ENCODE data around the gene SCYGR4. TPM values are rescaled to one million over a fixed set of nuclear protein-coding genes. Genes with fewer than 3 reads are reported as not detected.

SCYGR4 gene
- total and polyA plus RNA-seq, 4 donors: 0.51 to 0.57 TPM; not detected in 2

GRCh38 chr2:227626580-227627151 lies 9.4 kb downstream of the SCYGR4 start:
- DNase-seq (ENCODE audit: low read depth in 4 of 6, low spot score in 6 of 6): no peak
- Histone ChIP-seq H3K36me3 (ENCODE audit: control insufficient read depth, insufficient read depth, low read length) (no peaks in the 10 kb centered on the region), H3K4me1 (ENCODE audit: control insufficient read depth, insufficient read depth, low read length) (no peaks in the 10 kb centered on the region), H3K27ac (ENCODE audit: low read depth, low read length) (no peak overlapping the region), H3K9me3 (ENCODE audit: control insufficient read depth, insufficient read depth, low read length) (no peaks in the 10 kb centered on the region), H3K27me3 (ENCODE audit: control insufficient read depth, insufficient read depth, low read length) (no peaks in the 10 kb centered on the region), H3K4me3 (ENCODE audit: low read depth, low read length) (no peak overlapping the region)
- 58% methylated on average over 2 of the region's 10 CpGs for WGBS (ENCODE audit: insufficient coverage)

DNA sequence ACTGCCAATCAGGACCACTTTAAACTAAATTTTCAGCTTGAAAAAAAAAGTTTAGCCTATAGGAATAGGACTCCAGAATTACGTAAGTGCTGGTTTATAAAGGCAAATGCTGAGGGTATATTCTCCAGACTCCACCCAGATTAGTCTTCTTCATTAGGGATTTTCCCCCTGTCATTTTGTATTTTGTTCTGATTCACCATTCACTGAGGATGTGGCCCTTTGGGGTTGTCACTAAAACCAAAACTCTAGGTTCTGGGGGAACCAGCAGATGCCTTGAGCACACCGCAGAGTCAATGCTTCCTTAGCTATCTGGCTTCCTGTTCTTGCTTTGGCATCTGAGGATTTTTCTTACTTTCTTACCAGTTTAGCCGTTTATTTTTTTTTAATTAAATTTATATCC lies 10.5 kb downstream of the SCYGR4 start:
- no peaks in the 10 kb centered on the region for H3K9me3 ChIP-seq (ENCODE audit: control insufficient read depth, insufficient read depth, low read length)
- 100% methylated on average over 1 of the region's 3 CpGs for WGBS (ENCODE audit: insufficient coverage)

GRCh38 chr2:227629435-227629834 lies 12.1 kb downstream of the SCYGR4 start:
- Histone ChIP-seq H3K9me3 (ENCODE audit: control insufficient read depth, insufficient read depth, low read length) (no peaks in the 10 kb centered on the region), H3K4me3 (ENCODE audit: low read depth, low read length) (no peak overlapping the region), H3K36me3 (ENCODE audit: control insufficient read depth, insufficient read depth, low read length) (no peaks in the 10 kb centered on the region), H3K27ac (ENCODE audit: low read depth, low read length) (no peak overlapping the region), H3K4me1 (ENCODE audit: control insufficient read depth, insufficient read depth, low read length) (no peaks in the 10 kb centered on the region), H3K27me3 (ENCODE audit: control insufficient read depth, insufficient read depth, low read length) (no peaks in the 10 kb centered on the region)
- WGBS (ENCODE audit: insufficient coverage): 69% methylated on average over 4 of the region's 7 CpGs
- no peak for DNase-seq (ENCODE audit: low read depth in 4 of 6, low spot score in 6 of 6)

More for the DNA sequence above, 10.5 kb downstream of the SCYGR4 start:
- H3K27ac ChIP-seq (ENCODE audit: low read depth, low read length): no peak overlapping the region
- DNase-seq (ENCODE audit: low read depth in 4 of 6, low spot score in 6 of 6): no peak
- H3K27me3 ChIP-seq (ENCODE audit: control insufficient read depth, insufficient read depth, low read length): no peaks in the 10 kb centered on the region
- no peaks in the 10 kb centered on the region for H3K4me1 ChIP-seq (ENCODE audit: control insufficient read depth, insufficient read depth, low read length)
- H3K36me3 ChIP-seq (ENCODE audit: control insufficient read depth, insufficient read depth, low read length): no peaks in the 10 kb centered on the region
- H3K4me3 ChIP-seq (ENCODE audit: low read depth, low read length): no peak overlapping the region

DNA sequence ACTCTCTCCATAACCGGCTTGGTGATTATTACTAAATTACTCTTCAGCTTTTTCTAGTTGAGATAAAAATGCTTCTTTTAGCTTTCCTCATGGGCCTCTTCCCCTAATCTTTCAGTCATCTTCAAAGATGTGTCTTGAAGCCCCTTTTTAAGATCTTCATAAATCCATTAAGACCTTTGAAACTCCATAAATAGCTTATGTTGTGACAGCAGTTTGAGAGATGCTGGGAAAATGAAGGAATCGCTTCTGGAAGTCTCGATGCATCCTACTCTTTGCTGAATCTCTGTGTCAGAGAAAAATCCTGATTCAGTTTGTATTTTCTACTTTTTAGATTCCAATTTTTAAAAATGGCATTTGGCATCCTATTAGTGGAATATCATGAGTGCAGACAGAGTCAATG lies 13.0 kb downstream of the SCYGR4 start:
- Histone ChIP-seq H3K27ac (ENCODE audit: low read depth, low read length) (no peak overlapping the region), H3K4me3 (ENCODE audit: low read depth, low read length) (no peak overlapping the region), H3K9me3 (ENCODE audit: control insufficient read depth, insufficient read depth, low read length) (no peaks in the 10 kb centered on the region), H3K36me3 (ENCODE audit: control insufficient read depth, insufficient read depth, low read length) (no peaks in the 10 kb centered on the region), H3K4me1 (ENCODE audit: control insufficient read depth, insufficient read depth, low read length) (no peaks in the 10 kb centered on the region), H3K27me3 (ENCODE audit: control insufficient read depth, insufficient read depth, low read length) (no peaks in the 10 kb centered on the region)
- WGBS (ENCODE audit: insufficient coverage): no CpG with 5 or more reads among the region's 3 CpGs
- no peak for DNase-seq (ENCODE audit: low read depth in 4 of 6, low spot score in 6 of 6)

GRCh38 chr2:227632827-227633226 lies 15.5 kb downstream of the SCYGR4 start:
- H3K27me3 ChIP-seq (ENCODE audit: control insufficient read depth, insufficient read depth, low read length): no peaks in the 10 kb centered on the region
- H3K27ac ChIP-seq (ENCODE audit: low read depth, low read length): no peak overlapping the region
- WGBS (ENCODE audit: insufficient coverage): 96% methylated on average over 4 of the region's 6 CpGs
- H3K9me3 ChIP-seq (ENCODE audit: control insufficient read depth, insufficient read depth, low read length): no peaks in the 10 kb centered on the region
- DNase-seq (ENCODE audit: low read depth in 4 of 6, low spot score in 6 of 6): no peak
- H3K36me3 ChIP-seq (ENCODE audit: control insufficient read depth, insufficient read depth, low read length): no peaks in the 10 kb centered on the region
- no peaks in the 10 kb centered on the region for H3K4me1 ChIP-seq (ENCODE audit: control insufficient read depth, insufficient read depth, low read length)
- no peak overlapping the region for H3K4me3 ChIP-seq (ENCODE audit: low read depth, low read length)

GRCh38 chr2:227634201-227634600 lies 16.9 kb downstream of the SCYGR4 start:
- H3K27ac ChIP-seq (ENCODE audit: low read depth, low read length): no peak overlapping the region
- no peaks in the 10 kb centered on the region for H3K9me3 ChIP-seq (ENCODE audit: control insufficient read depth, insufficient read depth, low read length)
- peak in 1 of 6 donors; percentile 38 for DNase-seq (ENCODE audit: low read depth in 4 of 6, low spot score in 6 of 6)
- H3K4me3 ChIP-seq (ENCODE audit: low read depth, low read length): no peak overlapping the region
- H3K36me3 ChIP-seq (ENCODE audit: control insufficient read depth, insufficient read depth, low read length): no peaks in the 10 kb centered on the region
- H3K27me3 ChIP-seq (ENCODE audit: control insufficient read depth, insufficient read depth, low read length): no peaks in the 10 kb centered on the region
- no peaks in the 10 kb centered on the region for H3K4me1 ChIP-seq (ENCODE audit: control insufficient read depth, insufficient read depth, low read length)
- WGBS (ENCODE audit: insufficient coverage): no CpG with 5 or more reads among the region's 3 CpGs

GRCh38 chr2:227642656-227643055 lies 25.4 kb downstream of the SCYGR4 start:
- H3K27ac ChIP-seq (ENCODE audit: low read depth, low read length): no peak overlapping the region
- 39% methylated on average over 2 of the region's 2 CpGs for WGBS (ENCODE audit: insufficient coverage)

GRCh38 chr2:227643990-227644551 lies 26.8 kb downstream of the SCYGR4 start:
- H3K9me3 ChIP-seq (ENCODE audit: control insufficient read depth, insufficient read depth, low read length): no peaks in the 10 kb centered on the region
- DNase-seq (ENCODE audit: low read depth in 4 of 6, low spot score in 6 of 6): no peak
- WGBS (ENCODE audit: insufficient coverage): 80% methylated on average over 1 of the region's 5 CpGs
- H3K4me1 ChIP-seq (ENCODE audit: control insufficient read depth, insufficient read depth, low read length): no peaks in the 10 kb centered on the region
- no peaks in the 10 kb centered on the region for H3K36me3 ChIP-seq (ENCODE audit: control insufficient read depth, insufficient read depth, low read length)
- no peaks in the 10 kb centered on the region for H3K27me3 ChIP-seq (ENCODE audit: control insufficient read depth, insufficient read depth, low read length)
- no peak overlapping the region for H3K4me3 ChIP-seq (ENCODE audit: low read depth, low read length)
- no peak overlapping the region for H3K27ac ChIP-seq (ENCODE audit: low read depth, low read length)

More at GRCh38 chr2:227642656-227643055, 25.4 kb downstream of the SCYGR4 start:
- Histone ChIP-seq H3K4me3 (ENCODE audit: low read depth, low read length) (no peak overlapping the region), H3K4me1 (ENCODE audit: control insufficient read depth, insufficient read depth, low read length) (no peaks in the 10 kb centered on the region), H3K36me3 (ENCODE audit: control insufficient read depth, insufficient read depth, low read length) (no peaks in the 10 kb centered on the region), H3K9me3 (ENCODE audit: control insufficient read depth, insufficient read depth, low read length) (no peaks in the 10 kb centered on the region), H3K27me3 (ENCODE audit: control insufficient read depth, insufficient read depth, low read length) (no peaks in the 10 kb centered on the region)
- DNase-seq (ENCODE audit: low read depth in 4 of 6, low spot score in 6 of 6): no peak

- Histone ChIP-seq H3K9me3 (ENCODE audit: control insufficient read depth, insufficient read depth, low read length) (no peaks in the 10 kb centered on the region), H3K27ac (ENCODE audit: low read depth, low read length) (no peak overlapping the region), H3K4me1 (ENCODE audit: control insufficient read depth, insufficient read depth, low read length) (no peaks in the 10 kb centered on the region), H3K27me3 (ENCODE audit: control insufficient read depth, insufficient read depth, low read length) (no peaks in the 10 kb centered on the region), H3K36me3 (ENCODE audit: control insufficient read depth, insufficient read depth, low read length) (no peaks in the 10 kb centered on the region), H3K4me3 (ENCODE audit: low read depth, low read length) (no peak overlapping the region)
- DNase-seq (ENCODE audit: low read depth in 4 of 6, low spot score in 6 of 6): no peak
- WGBS (ENCODE audit: insufficient coverage): 66% methylated on average over 2 of the region's 4 CpGs
These were observed 36.1 kb downstream of the SCYGR4 start for GRCh38 chr2:227653419-227653818.

- Histone ChIP-seq H3K27me3 (ENCODE audit: control insufficient read depth, insufficient read depth, low read length) (no peaks in the 10 kb centered on the region), H3K9me3 (ENCODE audit: control insufficient read depth, insufficient read depth, low read length) (no peaks in the 10 kb centered on the region), H3K4me3 (ENCODE audit: low read depth, low read length) (no peak overlapping the region), H3K36me3 (ENCODE audit: control insufficient read depth, insufficient read depth, low read length) (no peaks in the 10 kb centered on the region), H3K4me1 (ENCODE audit: control insufficient read depth, insufficient read depth, low read length) (no peaks in the 10 kb centered on the region), H3K27ac (ENCODE audit: low read depth, low read length) (no peak overlapping the region)
- 50% methylated on average over 1 of the region's 1 CpG for WGBS (ENCODE audit: insufficient coverage)
- no peak for DNase-seq (ENCODE audit: low read depth in 4 of 6, low spot score in 6 of 6)
These were observed 37.1 kb downstream of the SCYGR4 start for GRCh38 chr2:227654426-227654825.
